Ovary (tissue), 3 donors: ENCODE measurements around the gene SUPT4H1.

ENCODE experiments used
- EP300 ChIP-seq: sonication (generic); formaldehyde crosslinking; IDR thresholded peaks from one replicate; pipeline ENCODE4 v1.6.1; 2017; ENCODE audit warnings: antibody characterized with exemption
- POLR2A ChIP-seq: fragments of 450-650 bp; IDR thresholded peaks from one replicate; pipeline ENCODE4 v1.6.1; 2017; ENCODE audit warnings: antibody characterized with exemption, mild to moderate bottlenecking, moderate library complexity
- TF ChIP-seq, protein P1 (sequence below), 3 donors: fragments of 450-650 bp in 2 of 3; fragments of 200-600 bp in 1 of 3; IDR thresholded peaks; one replicate each; pipeline versions ENCODE4 v1.5.1 to v1.8.0; 2016 to 2022; ENCODE audit warnings: antibody characterized with exemption in 3 of 3, mild to moderate bottlenecking in 1 of 3
- donor health status: DM: no; HTN: no; CAD: no.

DNA sequence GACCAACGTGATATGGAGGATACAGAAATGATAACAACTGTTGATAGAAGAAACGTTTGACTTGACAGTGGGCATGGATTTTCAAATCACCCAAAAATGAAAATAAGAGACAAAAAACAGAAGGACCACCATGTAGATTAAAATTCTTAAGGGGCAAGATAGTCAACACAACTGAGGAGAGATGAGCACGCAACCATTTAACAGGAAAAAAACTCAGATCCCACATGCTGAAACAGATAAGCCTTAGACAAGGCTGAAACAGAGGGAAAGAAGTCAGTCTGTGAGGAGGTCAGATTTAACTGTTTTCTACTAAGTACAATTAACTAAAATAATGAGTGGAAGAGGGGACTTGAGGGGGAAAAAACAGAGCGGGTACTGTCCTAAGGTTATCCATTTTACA, 44.2 kb upstream of the SUPT4H1 start:
- TF ChIP-seq EP300: no peak
- TF ChIP-seq, protein P1, sequence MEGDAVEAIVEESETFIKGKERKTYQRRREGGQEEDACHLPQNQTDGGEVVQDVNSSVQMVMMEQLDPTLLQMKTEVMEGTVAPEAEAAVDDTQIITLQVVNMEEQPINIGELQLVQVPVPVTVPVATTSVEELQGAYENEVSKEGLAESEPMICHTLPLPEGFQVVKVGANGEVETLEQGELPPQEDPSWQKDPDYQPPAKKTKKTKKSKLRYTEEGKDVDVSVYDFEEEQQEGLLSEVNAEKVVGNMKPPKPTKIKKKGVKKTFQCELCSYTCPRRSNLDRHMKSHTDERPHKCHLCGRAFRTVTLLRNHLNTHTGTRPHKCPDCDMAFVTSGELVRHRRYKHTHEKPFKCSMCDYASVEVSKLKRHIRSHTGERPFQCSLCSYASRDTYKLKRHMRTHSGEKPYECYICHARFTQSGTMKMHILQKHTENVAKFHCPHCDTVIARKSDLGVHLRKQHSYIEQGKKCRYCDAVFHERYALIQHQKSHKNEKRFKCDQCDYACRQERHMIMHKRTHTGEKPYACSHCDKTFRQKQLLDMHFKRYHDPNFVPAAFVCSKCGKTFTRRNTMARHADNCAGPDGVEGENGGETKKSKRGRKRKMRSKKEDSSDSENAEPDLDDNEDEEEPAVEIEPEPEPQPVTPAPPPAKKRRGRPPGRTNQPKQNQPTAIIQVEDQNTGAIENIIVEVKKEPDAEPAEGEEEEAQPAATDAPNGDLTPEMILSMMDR (IDR thresholded peaks at IDR 0.05): no peak
- no peak for TF ChIP-seq POLR2A
